Upper lobe of left lung (tissue), 4 donors: Measurements from ENCODE around the gene KCTD17.

Experiments used
- EP300 ChIP-seq, 4 donors: sonication (generic); formaldehyde crosslinking; IDR thresholded peaks; one replicate each; pipeline ENCODE4 v1.5.1; 2017; ENCODE audit warnings: antibody characterized with exemption in 4 of 4, control low read depth in 2 of 4
- POLR2A ChIP-seq, 4 donors: fragments of 450-650 bp; IDR thresholded peaks; one replicate each; pipeline ENCODE4 v1.5.1; 2016 to 2017; ENCODE audit warnings: antibody characterized with exemption in 4 of 4, mild to moderate bottlenecking in 2 of 4
- TF ChIP-seq, protein P1 (sequence below), 6 experiments: fragments of 450-650 bp in 4 of 6; fragments of 200-600 bp in 2 of 6; sonication (generic) in 2 of 6; IDR thresholded peaks; one replicate each; pipeline ENCODE4 v1.5.1; 2016 to 2019; ENCODE audit warnings: antibody characterized with exemption in 6 of 6

DNA sequence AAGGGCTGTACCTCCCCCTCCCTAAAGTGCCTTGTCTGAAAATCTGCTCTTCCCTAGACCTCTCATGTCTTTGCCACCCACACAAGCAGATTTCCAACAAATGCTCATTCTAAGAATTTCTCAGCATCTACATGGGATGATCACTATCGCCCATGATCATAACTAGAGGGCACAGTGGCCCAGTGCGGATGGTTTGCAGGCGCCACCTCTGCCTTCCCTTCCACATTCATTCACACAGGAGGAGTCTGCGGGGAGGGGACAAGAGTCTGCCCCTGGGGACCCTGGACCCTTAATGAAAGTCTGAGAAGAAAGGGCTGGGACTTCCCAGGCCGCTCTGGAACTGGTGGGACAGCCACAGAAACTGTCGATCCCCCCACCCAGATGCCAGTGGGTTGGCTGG is 28.9 kb downstream of the KCTD17 start:
- TF ChIP-seq, protein P1, sequence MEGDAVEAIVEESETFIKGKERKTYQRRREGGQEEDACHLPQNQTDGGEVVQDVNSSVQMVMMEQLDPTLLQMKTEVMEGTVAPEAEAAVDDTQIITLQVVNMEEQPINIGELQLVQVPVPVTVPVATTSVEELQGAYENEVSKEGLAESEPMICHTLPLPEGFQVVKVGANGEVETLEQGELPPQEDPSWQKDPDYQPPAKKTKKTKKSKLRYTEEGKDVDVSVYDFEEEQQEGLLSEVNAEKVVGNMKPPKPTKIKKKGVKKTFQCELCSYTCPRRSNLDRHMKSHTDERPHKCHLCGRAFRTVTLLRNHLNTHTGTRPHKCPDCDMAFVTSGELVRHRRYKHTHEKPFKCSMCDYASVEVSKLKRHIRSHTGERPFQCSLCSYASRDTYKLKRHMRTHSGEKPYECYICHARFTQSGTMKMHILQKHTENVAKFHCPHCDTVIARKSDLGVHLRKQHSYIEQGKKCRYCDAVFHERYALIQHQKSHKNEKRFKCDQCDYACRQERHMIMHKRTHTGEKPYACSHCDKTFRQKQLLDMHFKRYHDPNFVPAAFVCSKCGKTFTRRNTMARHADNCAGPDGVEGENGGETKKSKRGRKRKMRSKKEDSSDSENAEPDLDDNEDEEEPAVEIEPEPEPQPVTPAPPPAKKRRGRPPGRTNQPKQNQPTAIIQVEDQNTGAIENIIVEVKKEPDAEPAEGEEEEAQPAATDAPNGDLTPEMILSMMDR (IDR thresholded peaks at IDR 0.05): no peak
- TF ChIP-seq POLR2A (IDR thresholded peaks at IDR 0.05) (no peak), EP300 (IDR thresholded peaks at IDR 0.05) (no peak)
